Activated CD8-positive, alpha-beta memory T cell treated with anti-CD3 and anti-CD28 coated beads, Interleukin-2, amount 10 ng/mL, durations not matched to agents 7 days and 5 days (primary cell): Measurements from ENCODE around the gene CD70. TPM values are rescaled to one million over a fixed set of nuclear protein-coding genes. Genes with fewer than 3 reads are reported as not detected.
"Not testable (repeated sequence)": the region's sequence is repeated elsewhere in the genome, so short reads cannot be mapped to it uniquely, and the experiment has no call there.

ENCODE experiments used
- ATAC-seq: fragments of 150-1000 bp; cut with Tn5 transposase; one replicate; pipeline ENCODE4 v1.10.0; 2021; ENCODE audit warnings: moderate library complexity
- CTCF ChIA-PET: fragments of 350-600 bp; sonication (Branson Sonifier 250); formaldehyde crosslinking; loops from one replicate; lab custom pipeline; 2021; ENCODE audit warnings: antibody characterized with exemption; lab: Charles Lee
- DNase-seq: peaks from one replicate; pipeline ENCODE4 v3.0.0-alpha.2; 2020
- H3K27ac Mint-ChIP-seq: one replicate; pipeline ENCODE4 v1.8.0; 2021; ENCODE audit warnings: mild to moderate bottlenecking, mixed read lengths
- H3K27me3 Mint-ChIP-seq: one replicate; pipeline ENCODE4 v1.8.0; 2021; ENCODE audit warnings: mixed read lengths
- H3K36me3 Mint-ChIP-seq: one replicate; pipeline ENCODE4 v1.8.0; 2021; ENCODE audit warnings: mild to moderate bottlenecking, mixed read lengths
- H3K4me1 Mint-ChIP-seq: one replicate; pipeline ENCODE4 v1.8.0; 2021; ENCODE audit warnings: mixed read lengths
- H3K4me3 Mint-ChIP-seq: one replicate; pipeline ENCODE4 v1.8.0; 2021; ENCODE audit warnings: mild to moderate bottlenecking, moderate library complexity, mixed read lengths
- H3K9me3 Mint-ChIP-seq: one replicate; pipeline ENCODE4 v1.8.0; 2022; ENCODE audit warnings: low read depth, mixed read lengths
- total RNA-seq, 2 experiments: library from RNA; stranded (reverse); gene quantifications; one replicate each; pipeline ENCODE4 v1.2.3, GENCODE V29; 2021

CD70 gene
- total RNA-seq, 2 experiments from 2014 or later: 74.3 to 184 TPM

- not testable (repeated sequence) for H3K9me3 Mint-ChIP-seq, ATAC-seq, H3K27ac Mint-ChIP-seq, H3K4me3 Mint-ChIP-seq, DNase-seq, H3K36me3 Mint-ChIP-seq
- CTCF ChIA-PET: interaction anchor here (1.2 to 1.9 kb wide), 4 partner anchors 25 to 92 kb away, joined by 3 to 7 read pairs (median 6); no protein-coding TSS in a partner anchor
- peaks cover 37% of the 10 kb centered on the region for H3K4me1 Mint-ChIP-seq
- H3K27me3 Mint-ChIP-seq: peaks cover 24% of the 10 kb centered on the region
Measured at GRCh38 chr19:6608146-6608545, 17.2 kb upstream of the CD70 start.

- DNase-seq, H3K27ac Mint-ChIP-seq, H3K9me3 Mint-ChIP-seq, H3K4me3 Mint-ChIP-seq, ATAC-seq, H3K36me3 Mint-ChIP-seq: not testable (repeated sequence)
- H3K4me1 Mint-ChIP-seq: peaks cover 46% of the 10 kb centered on the region
- CTCF ChIA-PET: interaction anchor here (0.7 kb wide), 1 partner anchor 132 kb away, joined by 6 read pairs; no protein-coding TSS in a partner anchor
- H3K27me3 Mint-ChIP-seq: peaks cover 15% of the 10 kb centered on the region
Measured at GRCh38 chr19:6606276-6607070, 15.5 kb upstream of the CD70 start.

DNA sequence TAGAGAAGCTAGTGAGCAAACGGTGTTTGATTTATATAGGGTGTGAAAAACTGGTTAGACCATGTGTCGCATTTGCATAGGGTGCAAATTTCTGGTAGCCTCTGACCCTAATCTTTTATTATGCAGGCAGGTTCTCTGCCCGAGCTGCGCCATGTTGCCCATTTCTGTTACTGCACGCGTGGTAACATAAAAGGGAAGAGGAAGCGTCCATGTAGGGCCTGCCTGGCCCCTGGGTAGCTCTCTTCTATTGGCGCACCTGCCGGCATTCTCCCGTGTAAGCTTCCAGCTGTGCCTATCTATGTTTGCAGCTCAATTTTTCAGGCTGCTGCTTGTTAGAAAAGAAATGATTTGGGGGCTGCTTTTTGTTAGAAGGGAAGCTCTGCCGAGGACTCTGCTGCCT is 14.0 kb upstream of the CD70 start:
- Mint-ChIP-seq H3K36me3 (peaks cover 1% of the 10 kb centered on the region), H3K4me3 (no peak overlapping the region), H3K4me1 (peaks cover 50% of the 10 kb centered on the region), H3K27me3 (peaks cover 4% of the 10 kb centered on the region), H3K27ac (no peak overlapping the region), H3K9me3 (no peaks in the 10 kb centered on the region)
- DNase-seq: no peak
- ATAC-seq: no peak
- CTCF ChIA-PET: interaction anchor here (0.6 to 1.7 kb wide), 4 partner anchors 12 to 258 kb away, joined by 3 to 4 read pairs (median 3); no protein-coding TSS in a partner anchor

- CTCF ChIA-PET: interaction anchor here (0.6 kb wide), 1 partner anchor 9 kb away, joined by 3 read pairs; no protein-coding TSS in a partner anchor
- Mint-ChIP-seq H3K4me3 (peak overlapping the region; percentile 86), H3K9me3 (no peaks in the 10 kb centered on the region), H3K36me3 (peaks cover 4% of the 10 kb centered on the region), H3K27me3 (no peaks in the 10 kb centered on the region), H3K27ac (peak overlapping the region; percentile 97), H3K4me1 (peaks cover 56% of the 10 kb centered on the region)
- ATAC-seq (peak; percentile 22), DNase-seq (no peak)
Measured at GRCh38 chr19:6602729-6603114, 11.8 kb upstream of the CD70 start.

- H3K9me3 Mint-ChIP-seq, H3K27me3 Mint-ChIP-seq, H3K36me3 Mint-ChIP-seq: not testable (repeated sequence)
- peak; percentile 73 for ATAC-seq
- Mint-ChIP-seq H3K4me3 (peak overlapping the region; percentile 86), H3K4me1 (peaks cover 66% of the 10 kb centered on the region), H3K27ac (peak overlapping the region; percentile 97)
- DNase-seq: peak; percentile 73
- CTCF ChIA-PET: interaction anchor here (0.7 to 1.3 kb wide), 3 partner anchors 10 to 120 kb away, joined by 3 read pairs; partner anchors contain the start of gene DENND1C
Measured at GRCh38 chr19:6601537-6602052, 10.6 kb upstream of the CD70 start.

DNA sequence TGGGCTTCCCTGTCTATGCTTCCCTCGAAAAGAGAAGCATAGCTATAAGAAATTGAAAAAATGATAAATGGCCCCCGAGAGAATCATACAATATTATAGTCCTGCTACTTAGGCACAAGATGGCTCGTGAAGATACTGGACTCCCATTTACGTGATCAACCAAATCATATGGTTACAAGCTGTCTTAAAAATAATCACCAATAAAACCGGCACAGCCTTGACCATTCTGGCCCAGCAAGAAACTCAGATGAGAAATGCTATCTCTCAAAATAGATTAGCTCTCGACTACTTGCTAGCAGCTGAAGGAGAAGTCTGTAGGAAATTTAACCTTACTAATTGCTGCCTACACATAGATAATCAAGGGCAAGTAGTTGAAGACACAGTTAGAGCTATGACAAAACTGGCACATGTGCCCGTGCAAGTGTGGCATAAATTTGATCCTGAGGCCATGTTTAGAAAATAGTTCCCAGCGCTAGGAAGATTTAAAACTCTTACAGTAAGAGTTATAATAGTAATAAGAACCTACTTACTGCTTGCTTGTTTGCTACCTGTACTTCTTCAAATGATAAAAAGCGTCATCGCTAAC is 10.1 kb upstream of the CD70 start:
- CTCF ChIA-PET: interaction anchor here (0.7 to 1.3 kb wide), 3 partner anchors 9 to 120 kb away, joined by 3 read pairs; partner anchors contain the start of gene DENND1C
- not testable (repeated sequence) for ATAC-seq, H3K27me3 Mint-ChIP-seq

GRCh38 chr19:6599866-6600454 is 9.0 kb upstream of the CD70 start:
- peak overlapping the region; percentile 97 for H3K27ac Mint-ChIP-seq
- H3K4me1 Mint-ChIP-seq: peaks cover 71% of the 10 kb centered on the region
- peak overlapping the region; percentile 86 for H3K4me3 Mint-ChIP-seq
- ATAC-seq (no peak), DNase-seq (no peak)
- CTCF ChIA-PET: interaction anchor here (1.3 kb wide), 1 partner anchor 13 kb away, joined by 3 read pairs; no protein-coding TSS in a partner anchor
- H3K36me3 Mint-ChIP-seq: peaks cover 8% of the 10 kb centered on the region
- no peaks in the 10 kb centered on the region for H3K27me3 Mint-ChIP-seq
- H3K9me3 Mint-ChIP-seq: no peaks in the 10 kb centered on the region

More for the DNA sequence above, 10.1 kb upstream of the CD70 start:
- not testable (repeated sequence) for H3K36me3 Mint-ChIP-seq, H3K9me3 Mint-ChIP-seq, DNase-seq
- H3K4me3 Mint-ChIP-seq: peak overlapping the region; percentile 86
- peaks cover 66% of the 10 kb centered on the region for H3K4me1 Mint-ChIP-seq
- H3K27ac Mint-ChIP-seq: peak overlapping the region; percentile 97

DNA sequence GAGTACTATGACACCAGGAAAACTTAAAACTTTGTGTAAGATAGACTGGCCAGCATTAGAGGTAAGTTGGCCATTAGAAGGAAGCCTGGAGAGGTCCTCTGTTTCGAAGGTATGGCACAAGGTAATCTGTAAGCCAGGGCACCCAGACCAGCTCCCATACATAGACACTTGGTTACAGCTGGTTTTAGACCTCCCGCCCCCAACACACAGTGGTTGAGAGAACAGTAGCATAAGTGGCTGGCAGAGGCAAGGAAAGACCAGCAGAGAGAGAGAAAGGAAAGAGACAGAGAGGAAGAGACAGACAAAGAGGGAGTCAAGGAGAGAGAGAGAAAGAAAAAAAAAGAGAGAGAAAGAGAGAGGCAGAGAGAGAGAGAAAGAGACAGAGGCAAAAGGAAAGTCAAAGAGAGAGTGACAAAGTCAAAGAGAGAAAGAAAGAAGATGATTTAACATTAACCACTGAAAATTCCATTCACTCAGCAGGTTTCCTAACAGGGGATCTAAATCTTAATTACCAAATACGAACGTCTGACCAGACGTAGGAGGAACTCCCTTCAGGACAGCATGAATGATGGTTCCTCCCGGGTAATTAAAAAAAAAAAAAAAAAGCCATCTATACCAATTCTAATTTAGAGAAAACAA is 7.4 kb upstream of the CD70 start:
- not testable (repeated sequence) for H3K36me3 Mint-ChIP-seq

GRCh38 chr19:6597471-6598253 is 6.7 kb upstream of the CD70 start:
- H3K27me3 Mint-ChIP-seq, H3K9me3 Mint-ChIP-seq, ATAC-seq, CTCF ChIA-PET, H3K36me3 Mint-ChIP-seq, DNase-seq: not testable (repeated sequence)
- H3K4me1 Mint-ChIP-seq: peaks cover 69% of the 10 kb centered on the region
- H3K27ac Mint-ChIP-seq: peak overlapping the region; percentile 89
- H3K4me3 Mint-ChIP-seq: peak overlapping the region; percentile 75

More for the DNA sequence above, 7.4 kb upstream of the CD70 start:
- H3K4me1 Mint-ChIP-seq: peaks cover 70% of the 10 kb centered on the region
- H3K27ac Mint-ChIP-seq: peak overlapping the region; percentile 89
- ATAC-seq, H3K27me3 Mint-ChIP-seq, DNase-seq, CTCF ChIA-PET, H3K9me3 Mint-ChIP-seq: not testable (repeated sequence)
- peak overlapping the region; percentile 75 for H3K4me3 Mint-ChIP-seq

DNA sequence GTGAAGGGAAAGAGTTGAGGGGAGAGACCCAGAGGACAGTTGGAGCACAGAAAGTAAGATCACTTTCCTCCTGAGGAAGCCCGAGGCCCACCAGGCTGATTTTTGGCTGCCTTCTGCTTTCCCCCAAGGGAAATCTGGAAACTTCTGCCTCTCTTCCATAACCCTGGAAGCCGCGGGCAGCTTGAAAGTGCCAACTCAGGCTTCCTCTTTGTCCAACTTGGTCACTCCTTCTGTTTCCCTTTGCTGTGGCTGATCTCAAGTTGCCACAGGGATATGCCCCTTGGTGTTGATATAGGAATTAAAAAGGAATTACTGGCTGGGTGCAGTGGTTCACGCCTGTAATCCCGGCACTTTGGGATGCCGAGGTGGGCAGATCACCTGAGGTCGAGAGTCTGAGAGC is 5.7 kb upstream of the CD70 start:
- Mint-ChIP-seq H3K4me3 (no peak overlapping the region), H3K9me3 (no peaks in the 10 kb centered on the region), H3K4me1 (peaks cover 67% of the 10 kb centered on the region), H3K27ac (no peak overlapping the region), H3K36me3 (peaks cover 12% of the 10 kb centered on the region), H3K27me3 (no peaks in the 10 kb centered on the region)
- ATAC-seq: no peak
- CTCF ChIA-PET: interaction anchor here (2.4 kb wide), 1 partner anchor 80 kb away, joined by 9 read pairs; no protein-coding TSS in a partner anchor
- peak; percentile 34 for DNase-seq

- Mint-ChIP-seq H3K36me3 (peaks cover 28% of the 10 kb centered on the region), H3K27me3 (peaks cover 14% of the 10 kb centered on the region), H3K4me1 (peaks cover 62% of the 10 kb centered on the region), H3K9me3 (no peaks in the 10 kb centered on the region), H3K27ac (peak overlapping the region; percentile 89), H3K4me3 (peak overlapping the region; percentile 21)
- CTCF ChIA-PET: interaction anchor here (1.1 to 2.1 kb wide), 8 partner anchors 11 to 270 kb away, joined by 3 to 8 read pairs (median 4); no protein-coding TSS in a partner anchor
- DNase-seq (peak; percentile 60), ATAC-seq (no peak)
Measured at GRCh38 chr19:6593651-6594416, 2.9 kb upstream of the CD70 start.
